GM12878 (cell line): Measurements from ENCODE around the gene KRT82.

Experiments used
- CHD4 ChIP-seq: fragments of 200-600 bp; sonication (generic); IDR thresholded peaks from 2 replicates; pipeline ENCODE4 v1.6.1; 2016; ENCODE audit warnings: mild to moderate bottlenecking
- CTCF ChIP-seq, 3 experiments: IDR thresholded peaks in 2 of 3; conservative IDR thresholded peaks in 1 of 3; 2 replicates each; pipeline ENCODE4 v1.5.1; 2011; ENCODE audit warnings: low read depth in 3 of 3, low read length in 3 of 3, mild to moderate bottlenecking in 3 of 3, control low read depth in 2 of 3, moderate library complexity in 2 of 3, inconsistent platforms in 1 of 3, mixed read lengths in 1 of 3; ENCODE audit not compliant: control insufficient read depth in 2 of 3, insufficient read depth in 1 of 3; ENCODE audit errors: extremely low read depth in 1 of 3
- EZH2 ChIP-seq: IDR thresholded peaks from 2 replicates; pipeline ENCODE4 v1.6.1; 2012; ENCODE audit warnings: low read depth, mild to moderate bottlenecking, control low read depth, inconsistent platforms, low read length, borderline replicate concordance; ENCODE audit not compliant: control insufficient read depth
- PML ChIP-seq: IDR thresholded peaks from 2 replicates; pipeline ENCODE4 v1.6.1; 2012; ENCODE audit warnings: low read length, inconsistent platforms
- POLR2A ChIP-seq: IDR thresholded peaks from 2 replicates; pipeline ENCODE4 v1.6.1; 2011; ENCODE audit warnings: low read depth, mild to moderate bottlenecking, low read length
- POLR2AphosphoS5 ChIP-seq: IDR thresholded peaks from 2 replicates; pipeline ENCODE4 v1.6.1; 2011; ENCODE audit warnings: mild to moderate bottlenecking, low read length, inconsistent platforms
- SPI1 ChIP-seq: IDR thresholded peaks from 2 replicates; pipeline ENCODE4 v1.6.1; 2011; ENCODE audit warnings: low read depth, mild to moderate bottlenecking, low read length, moderate library complexity, borderline replicate concordance; ENCODE audit not compliant: insufficient read depth
- TARDBP ChIP-seq: IDR thresholded peaks from 2 replicates; pipeline ENCODE4 v1.6.1; 2016; ENCODE audit warnings: borderline replicate concordance

GRCh38 chr12:52359621-52360061 lies 46.5 kb downstream of the KRT82 start:
- TF ChIP-seq CTCF (IDR thresholded peaks at IDR 0.05 in 2 of 3, conservative IDR thresholded peaks at IDR 0.05 in 1 of 3; ENCODE audit: control insufficient read depth in 2 of 3, extremely low read depth in 1 of 3, insufficient read depth in 1 of 3, low read depth in 3 of 3, low read length in 3 of 3) (no peak), EZH2 (no peak), CHD4 (no peak), PML (no peak), TARDBP (no peak), POLR2A (no peak), POLR2AphosphoS5 (no peak), SPI1 (no peak)
